Activated gamma-delta T cell treated with anti-CD3 and anti-CD28 coated beads, Interleukin-2, amount 50 U/mL, for 16 hours (primary cell): ENCODE results near the gene UBAC2.

ENCODE experiments used
- DNase-seq: peaks from one replicate; pipeline ENCODE4 v3.0.0-alpha.2; 2020; ENCODE audit warnings: low read depth

The UBAC2 gene

DNA sequence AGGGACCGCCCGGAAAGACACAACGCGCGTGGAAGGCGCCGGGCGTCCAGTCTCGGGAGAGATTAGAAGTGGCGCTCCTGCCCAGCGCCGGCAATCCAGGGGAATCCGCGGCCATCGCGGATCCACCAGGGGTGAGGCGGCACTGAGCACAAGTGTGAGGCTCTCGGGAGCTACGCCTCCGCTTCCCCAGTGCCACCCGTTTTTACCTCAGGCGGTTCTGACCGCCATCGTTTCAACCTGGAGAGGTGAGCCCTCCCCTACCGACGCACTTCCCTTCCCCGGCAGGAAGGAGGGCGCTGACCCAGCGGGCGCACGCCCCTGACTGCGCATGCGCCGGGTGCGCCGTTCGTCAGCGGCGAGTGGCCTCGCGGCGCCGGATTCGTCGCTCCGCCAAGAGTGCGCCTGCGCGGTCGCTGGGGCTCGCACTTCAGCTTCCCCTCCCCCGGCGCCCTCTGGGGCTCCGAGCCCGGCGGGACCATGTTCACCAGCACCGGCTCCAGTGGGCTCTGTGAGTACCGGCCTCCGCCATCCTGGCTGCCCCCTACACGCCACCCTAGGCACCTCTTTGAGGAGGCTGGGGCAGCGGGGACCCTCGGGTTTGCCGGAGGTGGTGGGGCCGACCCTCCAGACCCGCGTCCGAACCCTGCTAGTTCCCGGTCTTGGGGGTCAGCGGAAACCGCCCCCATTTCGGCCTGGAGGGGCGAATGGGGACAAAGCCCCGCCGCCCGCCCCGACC lies at the start of gene UBAC2:
Gene UBAC2, plus strand, starts transcription at position 423 of the 736 bp plus-strand sequence. Its CDS starts 55 bp downstream, at position 478.
- DNase-seq, result peak; percentile 92

GRCh38 chr13:99151516-99151915 lies 49.1 kb upstream of the UBAC2 start:
- no peak for DNase-seq

- DNase-seq, result no peak
Measured at GRCh38 chr13:99153219-99153618, 47.4 kb upstream of the UBAC2 start.

DNA sequence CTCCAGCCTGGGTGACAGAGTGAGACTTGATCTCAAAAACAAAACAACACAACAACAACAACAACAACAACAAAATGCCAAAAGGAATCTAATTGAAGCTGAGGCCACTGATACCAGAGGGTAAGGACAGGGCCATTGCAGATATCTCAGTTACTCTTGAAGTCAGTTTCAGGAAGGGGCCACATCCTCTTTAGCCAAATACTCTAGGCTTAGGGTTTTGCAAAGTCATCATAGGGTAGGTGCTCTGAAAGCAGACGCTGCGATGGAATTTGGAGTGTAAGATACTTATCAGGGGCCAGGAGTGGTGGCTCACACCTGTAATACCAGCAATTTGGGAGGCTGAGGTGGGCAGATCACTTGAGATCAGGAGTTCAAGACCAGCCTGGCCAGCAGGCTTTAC lies 46.6 kb upstream of the UBAC2 start:
- DNase-seq, result no peak

DNA sequence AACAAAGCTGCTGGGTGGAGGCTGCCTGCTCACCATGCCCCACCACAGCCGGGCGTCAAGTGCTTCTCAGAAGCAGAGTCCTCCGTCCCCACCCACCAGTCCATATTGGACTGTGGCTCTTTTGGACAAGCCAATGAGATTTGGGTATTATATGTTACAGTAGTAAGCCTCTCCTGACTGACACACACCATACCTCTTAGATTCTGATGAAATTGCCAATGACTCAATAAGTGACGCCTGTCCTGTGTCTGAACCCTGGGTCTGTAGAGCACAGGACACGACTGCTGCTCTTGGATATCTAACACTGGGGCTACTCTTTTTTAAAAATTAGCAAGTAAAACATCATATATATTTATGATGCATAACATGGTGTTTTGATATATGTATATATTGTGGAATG lies 44.8 kb upstream of the UBAC2 start:
- DNase-seq, result no peak

DNA sequence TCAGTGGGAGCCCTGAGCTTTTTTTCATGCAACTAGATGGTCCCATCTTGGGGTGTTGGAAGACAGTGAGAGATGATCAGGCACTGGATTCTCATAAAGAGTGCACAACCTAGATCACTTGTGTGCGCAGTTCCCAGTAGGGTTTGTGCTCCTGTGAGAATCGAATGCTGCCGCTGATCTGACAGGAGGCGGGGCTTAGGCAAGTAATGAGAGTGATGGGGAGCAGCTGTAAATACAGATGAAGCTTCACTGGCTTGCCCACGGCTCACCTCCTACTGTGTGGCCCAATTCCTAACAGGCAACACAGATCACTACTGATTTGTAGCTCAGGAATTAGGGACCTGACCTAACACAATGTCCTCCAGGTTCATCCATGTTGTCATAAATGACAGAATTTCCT lies 43.6 kb upstream of the UBAC2 start:
- no peak for DNase-seq

- DNase-seq, result no peak
Measured at GRCh38 chr13:99158846-99159245, 41.8 kb upstream of the UBAC2 start.

DNA sequence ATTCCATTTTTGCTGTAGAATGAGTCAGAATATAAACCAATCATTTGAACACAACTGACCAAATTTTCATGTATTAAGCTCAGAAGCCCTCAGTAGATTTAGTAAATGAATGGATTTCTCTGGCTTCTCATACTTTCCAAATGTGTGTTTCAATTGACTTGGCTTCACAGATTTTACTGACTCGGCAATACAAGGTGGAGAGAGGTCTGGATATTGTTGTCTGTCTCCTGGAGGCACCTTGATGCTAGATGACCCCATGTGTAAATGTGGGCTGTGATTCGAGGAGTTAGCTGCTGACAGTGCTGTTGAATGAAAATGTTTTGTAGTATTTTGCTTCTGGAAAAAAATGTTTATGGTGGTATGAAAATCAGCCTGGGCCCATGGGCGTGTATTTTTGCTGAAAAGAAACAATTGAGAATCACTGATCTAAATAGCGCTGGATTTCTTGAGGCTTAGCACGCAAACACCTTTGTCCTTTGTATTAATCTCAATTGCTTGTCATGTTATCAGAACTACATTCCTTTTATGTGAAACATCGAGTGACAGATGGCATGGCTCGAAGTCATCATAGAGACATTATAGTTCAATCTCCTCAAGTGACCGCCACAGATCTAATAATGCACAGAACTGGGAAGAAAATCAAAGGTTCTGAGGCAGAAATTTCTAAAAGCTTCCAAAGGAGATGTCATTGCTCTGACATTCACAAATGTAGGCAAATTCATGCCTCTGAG lies 41.2 kb upstream of the UBAC2 start:
- no peak for DNase-seq

- no peak for DNase-seq
Measured at GRCh38 chr13:99160415-99160814, 40.2 kb upstream of the UBAC2 start.

GRCh38 chr13:99161512-99161911 lies 39.1 kb upstream of the UBAC2 start:
- no peak for DNase-seq

GRCh38 chr13:99162567-99163361 lies 37.9 kb upstream of the UBAC2 start:
- no peak for DNase-seq

DNA sequence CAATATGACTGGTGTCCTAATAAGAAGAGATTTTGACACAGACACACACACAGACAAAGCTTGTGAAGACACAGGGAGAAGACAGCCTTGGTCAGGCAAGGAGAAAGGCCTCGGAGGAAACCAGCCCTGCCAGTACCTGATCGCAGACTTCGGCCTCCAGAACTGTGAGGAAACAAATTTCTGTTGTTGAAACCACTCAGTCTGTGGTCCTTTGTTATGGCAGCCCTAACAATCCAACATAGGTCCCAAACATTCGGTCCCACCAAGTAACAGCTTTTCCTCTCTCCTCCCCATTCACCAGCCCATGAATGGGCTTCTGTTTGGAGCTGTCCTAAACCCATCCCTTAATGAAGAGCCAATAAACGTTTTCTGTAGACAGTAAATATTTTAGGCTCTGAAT lies 36.4 kb upstream of the UBAC2 start:
- DNase-seq, result no peak

GRCh38 chr13:99165753-99166587 lies 34.7 kb upstream of the UBAC2 start:
- no peak for DNase-seq

DNA sequence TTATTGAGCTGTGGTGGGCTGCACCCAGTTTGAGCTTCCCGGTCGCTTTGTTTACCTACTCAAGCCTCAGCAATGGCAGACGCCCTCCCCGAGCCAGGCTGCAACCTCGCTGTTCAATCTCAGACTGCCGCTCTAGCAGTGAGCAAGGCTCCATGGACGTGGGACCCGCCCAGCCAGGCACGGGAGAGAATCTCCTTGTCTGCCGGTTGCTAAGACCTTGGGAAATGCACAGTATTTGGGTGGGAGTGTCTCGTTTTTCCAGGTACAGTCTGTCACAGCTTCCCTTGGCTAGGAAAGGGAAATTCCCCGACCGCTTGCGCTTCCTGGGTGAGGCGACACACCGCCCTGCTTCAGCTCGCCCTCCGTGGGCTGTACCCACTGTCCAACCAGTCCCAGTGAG lies 27.7 kb upstream of the UBAC2 start:
- DNase-seq, result no peak

DNA sequence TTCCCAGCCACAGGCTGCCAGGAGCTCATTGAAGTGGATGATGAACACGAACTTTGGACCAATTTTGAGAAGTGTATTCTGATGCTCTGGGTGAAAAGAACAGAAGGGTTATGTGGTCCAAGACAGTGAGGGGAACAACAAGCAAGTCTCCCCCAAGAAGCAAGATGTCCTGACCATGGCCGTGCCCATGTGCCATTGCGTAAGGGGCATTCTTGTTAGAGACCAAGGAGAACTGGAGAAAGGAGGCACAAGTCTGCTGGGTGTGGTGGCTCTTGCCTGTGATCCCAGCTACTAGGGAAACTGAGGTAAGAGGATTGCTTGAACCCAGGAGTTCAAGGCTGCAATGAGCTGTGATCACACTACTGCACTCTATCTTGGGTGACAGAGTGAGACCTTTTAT lies 27.0 kb upstream of the UBAC2 start:
- no peak for DNase-seq

- DNase-seq, result no peak
Measured at GRCh38 chr13:99174533-99175100, 26.0 kb upstream of the UBAC2 start.

GRCh38 chr13:99176309-99177276 lies 24.1 kb upstream of the UBAC2 start:
- DNase-seq, result peak; percentile 68

- DNase-seq, result no peak
Measured at GRCh38 chr13:99178636-99179035, 22.0 kb upstream of the UBAC2 start.

GRCh38 chr13:99179460-99179859 lies 21.2 kb upstream of the UBAC2 start:
- DNase-seq, result no peak

GRCh38 chr13:99182439-99182838 lies 18.2 kb upstream of the UBAC2 start:
- DNase-seq, result no peak
